Prostate gland (tissue), 2 donors: ENCODE data around the gene RLN3. TPM values are rescaled to one million over a fixed set of nuclear protein-coding genes. Genes with fewer than 3 reads are reported as not detected.

Experiments used
- DNase-seq: peaks from one replicate; pipeline ENCODE4 v3.0.0-alpha.2; 2019; ENCODE audit warnings: low spot score
- H3K27ac ChIP-seq, 2 donors: fragments of 200-600 bp; sonication (generic); 2 replicates each; pipeline ENCODE4 v1.5.1; 2017 to 2019
- H3K27me3 ChIP-seq: fragments of 200-600 bp; sonication (generic); replicated peaks from 2 replicates; pipeline ENCODE4 v1.5.1; 2019; ENCODE audit not compliant: insufficient read depth
- H3K36me3 ChIP-seq, 2 donors: fragments of 200-600 bp; sonication (generic); 1 replicate in 1 of 2; 2 replicates in 1 of 2; pipeline versions ENCODE4 v1.5.1 to v1.8.1; 2017 to 2019
- H3K4me1 ChIP-seq: fragments of 200-600 bp; sonication (generic); replicated peaks from 2 replicates; pipeline ENCODE4 v1.5.1; 2019
- H3K4me3 ChIP-seq, 2 donors: fragments of 200-600 bp; sonication (generic); 2 replicates each; pipeline ENCODE4 v1.5.1; 2017 to 2019
- H3K9me3 ChIP-seq: fragments of 200-600 bp; sonication (generic); 2 replicates; pipeline ENCODE4 v1.5.1; 2017
- POLR2A ChIP-seq: fragments of 450-650 bp; IDR thresholded peaks from one replicate; pipeline ENCODE4 v1.6.1; 2016; ENCODE audit warnings: antibody characterized with exemption, mild to moderate bottlenecking
- POLR2AphosphoS5 ChIP-seq: sonication (generic); formaldehyde crosslinking; IDR thresholded peaks from one replicate; pipeline ENCODE4 v1.6.1; 2017; ENCODE audit warnings: antibody characterized with exemption
- WGBS: methylation state at CpG from one replicate; pipeline ENCODE4 v1.1.5; 2018; 5-methylcytosine and 5-hydroxymethylcytosine counted together
- intact Hi-C: fragments of 100-400 bp; cut with DNase I; formaldehyde crosslinking; loops from one replicate; pipeline ENCODE4 v1.14.2; 2022
- total RNA-seq, 2 donors: library from RNA; depleted of rRNA; stranded (reverse); fragments of >200 nt; gene quantifications; one replicate each; pipeline ENCODE4 v1.1.0, GENCODE V29; 2016
- TF ChIP-seq, protein P1 (sequence below), 4 experiments: fragments of 200-600 bp in 2 of 4; fragments of 450-650 bp in 2 of 4; sonication (generic) in 2 of 4; IDR thresholded peaks; 1 replicate in 3 of 4; 2 replicates in 1 of 4; pipeline ENCODE4 v1.5.1; 2016 to 2019; ENCODE audit warnings: antibody characterized with exemption in 4 of 4, mild to moderate bottlenecking in 2 of 4, moderate library complexity in 2 of 4

RLN3 gene
- total RNA-seq, 2 donors from 2014 or later = not detected

DNA sequence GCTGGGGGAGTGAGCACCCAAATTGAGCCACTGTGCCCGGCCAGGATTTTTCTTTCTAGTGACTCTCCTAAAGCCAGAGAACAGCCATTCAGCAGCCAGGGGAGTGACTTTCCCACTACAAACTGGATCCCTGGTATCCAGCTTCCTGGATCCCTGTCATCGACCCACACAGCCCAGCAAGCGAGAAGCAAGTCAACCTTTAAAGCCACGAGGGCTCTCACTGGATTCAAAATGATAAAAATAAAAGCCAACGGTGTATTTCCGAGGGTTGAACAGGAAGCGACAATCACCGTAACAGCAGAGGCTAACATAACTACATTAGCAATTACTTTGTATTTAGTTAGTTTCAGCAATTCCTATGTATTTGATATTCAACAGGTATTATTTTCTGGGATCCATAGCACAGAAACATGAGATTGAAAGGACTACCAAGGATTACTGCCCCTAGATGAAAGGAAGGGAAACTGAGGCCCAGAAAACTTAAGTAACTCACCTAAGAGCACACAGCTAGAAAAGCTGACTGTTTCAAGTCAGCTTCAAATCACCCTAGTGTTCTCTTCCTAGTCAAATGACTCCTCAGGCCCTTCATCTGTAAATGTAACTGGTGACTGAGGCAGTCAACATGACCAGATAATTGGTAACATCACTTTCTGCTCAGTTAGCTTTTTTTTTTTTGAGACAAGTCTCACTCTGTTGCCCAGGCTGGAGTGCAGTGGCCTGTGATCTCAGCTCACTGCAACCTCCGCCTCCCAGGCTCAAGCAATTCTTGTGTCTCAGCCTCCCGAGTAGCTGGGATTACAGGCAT lies 24.5 kb upstream of the RLN3 start:
- Histone ChIP-seq H3K27me3 (no peaks in the 10 kb centered on the region), H3K9me3 (no peaks in the 10 kb centered on the region), H3K4me3 (no peak overlapping the region), H3K36me3 (no peaks in the 10 kb centered on the region), H3K4me1 (no peaks in the 10 kb centered on the region), H3K27ac (peak overlapping the region; percentile 59 to 99)
- intact Hi-C loops = loop anchor here (2.0 kb wide), 1 partner anchor 51 kb away; the partner anchor contains the start of gene DCAF15
- no peak for DNase-seq
- no peak for TF ChIP-seq POLR2AphosphoS5
- TF ChIP-seq, protein P1, sequence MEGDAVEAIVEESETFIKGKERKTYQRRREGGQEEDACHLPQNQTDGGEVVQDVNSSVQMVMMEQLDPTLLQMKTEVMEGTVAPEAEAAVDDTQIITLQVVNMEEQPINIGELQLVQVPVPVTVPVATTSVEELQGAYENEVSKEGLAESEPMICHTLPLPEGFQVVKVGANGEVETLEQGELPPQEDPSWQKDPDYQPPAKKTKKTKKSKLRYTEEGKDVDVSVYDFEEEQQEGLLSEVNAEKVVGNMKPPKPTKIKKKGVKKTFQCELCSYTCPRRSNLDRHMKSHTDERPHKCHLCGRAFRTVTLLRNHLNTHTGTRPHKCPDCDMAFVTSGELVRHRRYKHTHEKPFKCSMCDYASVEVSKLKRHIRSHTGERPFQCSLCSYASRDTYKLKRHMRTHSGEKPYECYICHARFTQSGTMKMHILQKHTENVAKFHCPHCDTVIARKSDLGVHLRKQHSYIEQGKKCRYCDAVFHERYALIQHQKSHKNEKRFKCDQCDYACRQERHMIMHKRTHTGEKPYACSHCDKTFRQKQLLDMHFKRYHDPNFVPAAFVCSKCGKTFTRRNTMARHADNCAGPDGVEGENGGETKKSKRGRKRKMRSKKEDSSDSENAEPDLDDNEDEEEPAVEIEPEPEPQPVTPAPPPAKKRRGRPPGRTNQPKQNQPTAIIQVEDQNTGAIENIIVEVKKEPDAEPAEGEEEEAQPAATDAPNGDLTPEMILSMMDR (IDR thresholded peaks at IDR 0.05) = no peak
- no peak for TF ChIP-seq POLR2A
- WGBS = 41% methylated on average over 10 of the region's 10 CpGs

DNA sequence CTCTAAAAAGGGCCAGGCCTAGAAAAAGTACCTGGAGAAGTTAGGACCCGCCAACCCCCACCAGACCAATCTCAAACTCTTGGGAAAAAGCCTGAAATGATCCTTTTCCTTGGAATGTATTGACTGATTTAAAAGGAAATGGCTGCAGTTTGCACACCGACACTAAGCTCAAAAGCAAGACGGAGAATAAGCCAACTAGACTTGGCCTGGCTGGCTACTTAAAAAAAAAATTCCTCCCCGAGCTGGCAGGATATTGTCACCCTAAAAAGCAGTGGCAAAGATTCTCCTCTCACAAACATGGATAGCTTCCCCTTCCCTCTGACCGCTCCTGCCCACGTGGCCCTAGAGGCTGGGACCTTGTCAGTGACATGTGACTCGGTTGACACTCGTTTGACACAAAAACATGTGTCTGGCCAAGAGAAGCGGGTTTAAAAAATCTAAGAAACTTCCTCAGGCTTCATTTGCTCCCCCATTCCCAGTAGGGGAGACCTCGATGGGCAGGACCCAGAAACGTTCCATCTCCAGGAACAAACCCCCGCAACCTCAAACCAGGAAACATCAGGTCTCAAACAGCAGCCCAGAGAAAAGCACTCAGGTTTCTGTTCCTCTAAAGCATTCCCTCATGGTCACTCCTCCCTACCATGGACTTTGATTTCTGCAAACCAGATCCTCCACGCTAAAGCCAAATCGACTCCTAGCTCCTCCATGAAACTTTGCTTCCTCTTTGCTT lies 23.2 kb upstream of the RLN3 start:
- no peaks in the 10 kb centered on the region for H3K4me1 ChIP-seq
- H3K4me3 ChIP-seq = peak overlapping the region in 1 of 2 donors; percentile 94
- intact Hi-C loops = loop anchor here (2.0 to 5.0 kb wide), 2 partner anchors 52 to 68 kb away; partner anchors contain the start of genes DCAF15 and MISP3
- TF ChIP-seq POLR2A (no peak), POLR2AphosphoS5 (peak; percentile 60)
- 23% methylated on average over 14 of the region's 14 CpGs for WGBS
- H3K36me3 ChIP-seq = no peaks in the 10 kb centered on the region
- peak overlapping the region; percentile 99 to 100 for H3K27ac ChIP-seq
- DNase-seq = peak; percentile 49
- no peaks in the 10 kb centered on the region for H3K27me3 ChIP-seq
- no peaks in the 10 kb centered on the region for H3K9me3 ChIP-seq

DNA sequence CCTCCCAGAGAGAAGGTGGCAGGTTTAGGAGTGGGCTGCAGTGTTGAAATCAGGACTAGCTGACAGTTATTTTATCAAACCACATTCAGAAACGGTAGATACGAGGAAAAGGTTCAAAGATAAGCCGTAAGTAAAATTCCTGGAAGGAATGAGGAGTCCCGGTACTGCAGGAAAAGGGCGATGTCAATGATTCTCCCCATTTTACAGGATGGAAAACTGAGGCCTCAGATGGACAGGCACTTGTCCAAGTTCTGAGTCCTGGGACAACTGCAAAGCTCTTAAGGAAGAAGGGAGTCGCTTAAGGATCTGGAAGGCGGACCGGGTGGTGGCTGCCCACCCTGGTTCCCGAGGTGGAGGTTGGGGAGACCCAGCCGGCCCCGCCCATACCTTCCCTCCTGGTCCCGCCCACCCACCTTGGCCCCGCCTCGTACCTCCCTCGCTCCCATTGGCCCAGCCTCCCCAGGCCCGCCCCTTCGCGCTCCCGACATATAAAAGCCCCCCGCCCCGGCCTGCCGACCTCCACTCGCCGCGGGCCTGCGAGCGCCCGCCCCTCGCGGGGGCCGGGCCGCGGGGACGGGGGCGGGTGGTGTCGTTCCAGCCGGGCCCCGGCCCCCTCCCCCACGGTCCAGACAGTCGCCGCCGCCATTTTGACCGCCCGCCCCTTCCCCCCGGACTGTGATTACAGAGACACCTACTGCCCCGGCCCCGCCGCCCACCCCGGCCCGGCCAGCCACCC lies 22.4 kb upstream of the RLN3 start:
- no peaks in the 10 kb centered on the region for H3K36me3 ChIP-seq
- DNase-seq = peak; percentile 92
- no peaks in the 10 kb centered on the region for H3K27me3 ChIP-seq
- no peak for TF ChIP-seq POLR2AphosphoS5
- peak; percentile 28 for TF ChIP-seq POLR2A
- TF ChIP-seq, protein P1 (IDR thresholded peaks at IDR 0.05) = no peak
- no peaks in the 10 kb centered on the region for H3K4me1 ChIP-seq
- 22% methylated on average over 13 of the region's 50 CpGs for WGBS
- H3K27ac ChIP-seq = peak overlapping the region; percentile 99 to 100
- intact Hi-C loops = loop anchor here (2.0 to 5.0 kb wide), 2 partner anchors 53 to 67 kb away; partner anchors contain the start of genes DCAF15 and MISP3
- H3K9me3 ChIP-seq = no peaks in the 10 kb centered on the region
- peak overlapping the region; percentile 94 to 99 for H3K4me3 ChIP-seq

DNA sequence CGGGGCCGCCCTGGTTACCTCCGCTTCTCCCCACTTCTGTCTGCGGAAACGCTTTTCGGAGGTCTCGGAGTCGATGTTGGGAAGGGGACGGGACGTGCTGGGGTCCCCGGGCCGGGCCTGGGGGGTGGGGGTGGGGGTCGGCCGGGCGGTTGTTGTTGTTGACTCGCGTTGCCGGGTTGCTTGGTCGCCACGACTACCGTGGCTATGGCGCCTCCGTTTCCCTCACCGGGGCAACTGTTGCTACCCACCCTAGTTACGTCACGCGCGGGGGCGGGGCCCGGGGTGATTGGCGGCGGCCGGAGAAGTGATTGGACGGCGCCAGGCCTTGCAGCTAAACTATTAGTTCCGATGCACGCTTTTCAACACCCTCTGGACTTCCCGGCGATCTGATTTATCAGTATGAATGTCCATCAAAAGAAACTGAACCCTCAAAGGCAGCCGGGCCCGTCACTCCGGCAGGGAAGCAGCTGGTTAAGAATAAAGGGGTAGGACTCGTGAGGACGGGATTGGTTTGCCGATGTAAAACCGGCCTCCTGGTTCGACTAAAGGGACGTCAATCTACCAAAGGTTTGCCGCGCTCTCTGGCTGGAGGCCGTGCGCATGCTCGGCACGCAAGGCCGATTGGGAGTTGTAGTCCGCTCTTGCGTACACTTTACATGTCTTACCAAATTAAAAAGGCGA lies 21.7 kb upstream of the RLN3 start, which contains the start of gene RFX1:
RFX1 (minus strand) TSS at position 236 of the 681 bp plus-strand sequence. CDS start 12,477 bp downstream, outside the sequence.
- WGBS = under 1% methylated on average over 52 of the region's 58 CpGs
- Histone ChIP-seq H3K4me1 (no peaks in the 10 kb centered on the region), H3K27ac (peak within 1 kb of the TSS; percentile 99 to 100), H3K27me3 (no peaks in the 10 kb centered on the region), H3K9me3 (no peaks in the 10 kb centered on the region), H3K36me3 (no peaks in the 10 kb centered on the region), H3K4me3 (peak within 1 kb of the TSS; percentile 94 to 99)
- TF ChIP-seq POLR2AphosphoS5 = peak; percentile 95
- no peak for TF ChIP-seq POLR2A
- DNase-seq = peak; percentile 99
- intact Hi-C loops = loop anchor here (5.0 kb wide), 1 partner anchor 66 kb away; the partner anchor contains the start of gene MISP3

DNA sequence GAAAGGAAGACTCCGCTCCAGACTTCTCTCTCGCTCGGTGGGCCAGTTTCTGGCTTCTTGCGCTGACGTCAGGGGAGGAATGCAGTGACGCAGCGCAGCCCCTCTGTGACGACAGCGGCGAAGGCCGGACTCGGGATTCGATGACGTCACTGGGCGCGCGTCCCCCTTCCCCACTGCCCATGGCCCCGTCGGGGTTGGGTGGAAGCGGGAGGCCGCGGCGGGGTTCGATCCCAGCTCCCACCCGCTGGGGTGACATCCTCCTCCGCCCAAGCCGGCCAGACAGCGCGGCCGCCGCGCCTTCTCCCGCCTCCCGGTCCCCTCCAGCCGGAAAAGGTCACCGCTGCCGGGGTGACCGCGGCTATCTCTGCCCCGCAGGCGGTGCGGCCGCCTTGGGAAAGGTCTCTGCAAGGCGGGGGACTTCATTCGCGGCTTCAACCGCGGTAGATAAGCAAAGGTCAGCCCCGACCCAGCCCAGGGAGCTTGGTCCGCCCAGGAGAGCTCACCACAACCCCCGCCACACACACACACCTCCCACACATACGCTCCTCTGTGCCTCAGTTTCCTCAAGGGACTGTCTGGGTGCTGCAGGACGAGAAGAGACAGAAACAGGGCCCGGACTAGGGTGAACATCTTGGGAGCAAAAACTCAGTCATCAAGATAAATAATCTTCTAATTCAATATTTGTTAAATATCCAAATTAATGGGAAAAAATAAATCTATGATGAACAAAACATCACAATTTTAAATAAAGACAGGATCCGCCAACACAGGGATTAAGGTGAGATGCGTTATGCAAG lies 21.0 kb upstream of the RLN3 start:
- intact Hi-C loops = loop anchor here (5.0 kb wide), 1 partner anchor 65 kb away; the partner anchor contains the start of gene MISP3
- TF ChIP-seq, protein P1 (IDR thresholded peaks at IDR 0.05) = no peak
- TF ChIP-seq POLR2AphosphoS5 = peak; percentile 61
- no peak for TF ChIP-seq POLR2A
- H3K27me3 ChIP-seq = no peaks in the 10 kb centered on the region
- peak overlapping the region; percentile 95 to 99 for H3K27ac ChIP-seq
- H3K9me3 ChIP-seq = no peaks in the 10 kb centered on the region
- H3K36me3 ChIP-seq = no peaks in the 10 kb centered on the region
- no peak for DNase-seq
- no peaks in the 10 kb centered on the region for H3K4me1 ChIP-seq
- H3K4me3 ChIP-seq = peak overlapping the region; percentile 80 to 91
- WGBS = 5% methylated on average over 56 of the region's 56 CpGs
